Stimulated activated CD4-positive, alpha-beta T cell treated with anti-CD3 and anti-CD28 coated beads, Interleukin-15, amount 100 ng/mL, for 24 hours (primary cell): Measurements from ENCODE around the gene TSPAN9.

Source experiments
- DNase-seq: peaks from one replicate; pipeline ENCODE4 v3.0.0-alpha.2; 2020

Gene TSPAN9

GRCh38 chr12:3076730-3077571 lies at the start of gene TSPAN9:
TSPAN9 (plus strand) TSS chr12:3077379; CDS start chr12:3201194, 123,815 bp downstream.
- peak; percentile 73 for DNase-seq

- no peak for DNase-seq
Observed at GRCh38 chr12:3028108-3028507, 49.1 kb upstream of the TSPAN9 start.

- no peak for DNase-seq
Observed at GRCh38 chr12:3030821-3031429, 46.3 kb upstream of the TSPAN9 start.

GRCh38 chr12:3032161-3032560 lies 45.0 kb upstream of the TSPAN9 start:
- no peak for DNase-seq

- DNase-seq = no peak
Observed at GRCh38 chr12:3032770-3033538, 44.2 kb upstream of the TSPAN9 start.

GRCh38 chr12:3033539-3033867 lies 43.7 kb upstream of the TSPAN9 start:
- DNase-seq = no peak

GRCh38 chr12:3034067-3034750 lies 43.0 kb upstream of the TSPAN9 start:
- peak; percentile 70 for DNase-seq

- no peak for DNase-seq
Observed at GRCh38 chr12:3035171-3035570, 42.0 kb upstream of the TSPAN9 start.

GRCh38 chr12:3035815-3036702 lies 41.1 kb upstream of the TSPAN9 start:
- DNase-seq = no peak

GRCh38 chr12:3036901-3037600 lies 40.1 kb upstream of the TSPAN9 start:
- no peak for DNase-seq

- no peak for DNase-seq
Observed at GRCh38 chr12:3038166-3038565, 39.0 kb upstream of the TSPAN9 start.

- DNase-seq = no peak
Observed at GRCh38 chr12:3038926-3039510, 38.2 kb upstream of the TSPAN9 start.

GRCh38 chr12:3040026-3040656 lies 37.0 kb upstream of the TSPAN9 start:
- DNase-seq = no peak

- no peak for DNase-seq
Observed at GRCh38 chr12:3040663-3041544, 36.3 kb upstream of the TSPAN9 start.

GRCh38 chr12:3041558-3042164 lies 35.5 kb upstream of the TSPAN9 start:
- peak; percentile 67 for DNase-seq

GRCh38 chr12:3042394-3042793 lies 34.8 kb upstream of the TSPAN9 start:
- DNase-seq = no peak

- DNase-seq = no peak
Observed at GRCh38 chr12:3042826-3043225, 34.4 kb upstream of the TSPAN9 start.

GRCh38 chr12:3043406-3043805 lies 33.8 kb upstream of the TSPAN9 start:
- DNase-seq = no peak

- no peak for DNase-seq
Observed at GRCh38 chr12:3044141-3044630, 33.0 kb upstream of the TSPAN9 start.
